Suppressor macrophage treated with lipopolysaccharide for 4 hours (primary cell): ENCODE measurements around the gene RAD51B.

Experiments
- DNase-seq: peaks from one replicate; pipeline ENCODE4 v3.0.0-alpha.2; 2020

Gene RAD51B

DNA sequence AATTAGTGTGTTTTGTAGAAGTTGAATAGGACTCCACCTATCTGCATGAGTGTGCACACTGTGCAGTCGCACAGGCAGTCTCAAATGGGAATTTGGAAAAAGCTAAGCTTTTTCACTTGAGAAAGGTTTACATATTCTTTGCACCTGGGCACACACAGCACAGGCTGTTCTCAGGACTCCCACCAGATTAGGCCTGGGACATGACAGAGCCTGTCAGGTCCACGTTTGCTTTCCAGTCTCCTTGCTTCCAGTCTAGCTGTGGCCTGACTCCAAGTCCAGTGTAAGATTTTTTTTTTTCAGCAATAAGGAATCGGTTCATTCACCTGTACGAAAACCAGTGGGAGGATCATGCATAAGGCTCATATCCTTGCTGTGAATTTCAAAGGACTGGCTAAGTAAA is 792.0 kb downstream of the RAD51B start:
- DNase-seq = no peak

DNA sequence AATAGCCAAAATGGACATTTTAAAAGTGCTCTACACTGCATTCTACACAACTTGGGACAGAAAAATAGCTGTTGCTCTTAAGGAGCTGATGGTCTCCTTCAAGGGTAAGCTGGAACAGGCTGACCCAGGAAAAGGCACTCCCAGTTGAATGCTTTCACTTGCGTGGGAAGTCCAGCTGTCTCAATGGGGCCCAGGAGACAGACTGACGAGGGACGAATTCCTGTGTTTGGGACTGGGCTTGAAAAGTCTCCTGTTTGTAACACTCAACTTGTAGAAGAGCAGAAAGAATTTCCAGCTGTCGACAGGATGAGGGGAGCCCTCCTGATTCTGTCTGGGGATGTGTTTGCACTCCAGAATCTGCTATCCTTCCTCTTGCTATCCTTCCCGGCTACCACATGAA is 792.5 kb downstream of the RAD51B start:
- DNase-seq = no peak

DNA sequence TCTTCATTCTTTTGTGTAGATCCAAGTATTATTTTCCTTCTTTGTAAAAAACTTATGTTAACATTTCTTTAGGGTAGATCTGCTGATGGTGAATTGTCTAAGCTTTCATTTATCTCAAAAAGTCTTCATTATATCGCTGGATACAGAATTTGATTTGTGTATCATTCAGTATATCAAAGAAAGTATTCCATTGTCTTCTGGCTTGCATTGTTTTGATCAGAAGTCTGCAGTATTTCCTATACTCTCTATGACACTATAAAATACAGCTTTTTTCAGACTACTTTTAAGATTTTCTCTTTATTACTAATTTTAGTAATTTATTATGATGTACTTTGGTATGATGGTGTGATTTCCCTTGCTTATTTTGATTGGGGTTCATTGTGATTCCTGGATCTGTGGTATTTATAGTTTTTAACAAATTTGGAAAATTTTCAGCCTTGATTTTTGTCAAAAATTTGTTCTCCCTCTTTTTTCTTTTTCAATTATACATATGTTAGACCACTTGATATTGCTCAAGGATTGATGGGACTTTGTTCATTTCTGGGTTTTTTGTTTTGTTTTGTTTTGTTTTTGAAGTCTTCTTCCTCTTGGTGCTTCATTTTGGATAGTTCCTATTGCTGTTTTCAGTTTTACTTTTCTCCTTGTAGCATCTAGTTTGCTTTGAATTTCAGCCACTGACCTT is 796.8 kb downstream of the RAD51B start:
- no peak for DNase-seq

DNA sequence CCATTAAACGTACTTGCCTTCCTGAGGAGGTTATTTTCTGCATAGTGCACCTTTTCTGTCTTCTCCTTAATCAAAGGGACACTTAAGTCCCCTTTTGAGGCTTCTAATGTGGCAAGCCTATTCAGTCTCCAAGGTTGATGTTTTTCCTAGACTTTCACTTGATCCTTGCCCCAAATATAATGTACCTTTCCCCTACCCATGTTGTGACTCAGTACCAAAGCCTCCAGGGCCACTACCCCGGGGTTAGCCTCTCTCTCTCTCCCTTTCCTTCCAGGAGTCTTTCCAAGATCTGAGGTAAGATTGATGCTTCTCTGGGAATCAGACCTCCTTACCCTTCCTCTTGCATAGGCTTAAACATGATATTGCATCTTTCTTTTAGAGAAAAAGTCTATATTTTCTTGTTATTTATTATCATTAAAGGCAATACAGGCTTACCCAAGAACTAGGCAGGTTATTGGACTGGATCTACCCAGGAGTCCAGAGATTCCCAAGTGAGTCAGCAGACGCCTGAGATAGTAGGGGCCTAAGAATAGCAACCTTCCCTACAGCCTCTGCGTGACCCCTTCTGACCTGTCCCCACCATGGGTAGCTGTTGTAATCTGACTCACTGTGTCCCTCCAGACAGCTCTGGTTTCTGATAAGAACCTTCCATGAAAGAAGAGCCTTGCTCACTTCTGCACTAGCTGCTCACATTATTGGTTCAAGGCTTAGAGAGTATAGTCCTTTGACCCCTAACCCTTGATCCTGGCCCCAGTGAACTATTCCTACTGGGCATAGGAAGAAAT is 800.4 kb downstream of the RAD51B start:
- no peak for DNase-seq

DNA sequence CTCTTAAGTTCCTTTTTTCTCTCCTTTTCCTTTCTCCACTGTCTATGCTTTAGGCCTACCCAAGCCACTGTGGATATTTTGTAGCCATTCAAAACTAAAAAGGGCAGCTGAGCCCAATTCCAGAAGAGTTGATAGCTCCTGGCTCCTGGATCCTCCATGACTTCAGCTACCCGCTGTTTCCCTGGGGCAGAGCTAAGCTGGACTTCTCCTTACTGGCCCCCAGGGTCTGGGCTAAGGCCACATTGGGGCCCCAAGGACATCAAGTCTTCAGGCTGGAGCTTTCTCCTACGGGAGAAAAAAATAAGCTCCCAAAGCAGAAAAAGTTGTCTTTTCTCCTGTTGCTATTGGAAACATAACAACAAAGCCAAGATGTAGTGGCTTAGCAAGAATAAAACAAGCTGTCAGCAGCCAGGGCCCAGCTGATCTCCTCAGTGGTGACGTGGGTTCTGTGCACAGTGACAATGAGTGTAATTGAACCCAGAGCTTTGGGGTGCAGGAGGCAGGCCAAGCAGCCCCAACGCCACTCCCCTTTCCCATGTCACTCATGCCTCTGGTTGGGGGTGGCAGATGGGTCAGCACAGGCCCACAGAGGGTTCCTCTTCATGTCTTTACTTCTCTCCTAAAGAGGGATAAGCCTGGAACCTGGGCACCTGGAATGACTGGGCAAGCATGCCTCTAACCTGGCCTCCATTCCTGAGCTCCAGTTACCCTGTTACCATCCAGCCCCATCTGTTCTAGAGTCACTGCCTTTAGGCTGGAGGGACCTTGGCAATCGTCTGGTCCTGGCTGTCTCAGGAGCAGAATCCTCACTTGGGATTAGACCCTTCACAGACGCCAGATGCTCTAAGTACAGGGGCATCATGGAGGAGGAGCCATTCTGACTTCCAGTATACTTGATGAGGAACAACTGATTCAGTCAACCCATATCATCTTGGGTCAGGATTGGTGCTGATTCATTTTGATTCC is 802.1 kb downstream of the RAD51B start:
- DNase-seq = no peak

DNA sequence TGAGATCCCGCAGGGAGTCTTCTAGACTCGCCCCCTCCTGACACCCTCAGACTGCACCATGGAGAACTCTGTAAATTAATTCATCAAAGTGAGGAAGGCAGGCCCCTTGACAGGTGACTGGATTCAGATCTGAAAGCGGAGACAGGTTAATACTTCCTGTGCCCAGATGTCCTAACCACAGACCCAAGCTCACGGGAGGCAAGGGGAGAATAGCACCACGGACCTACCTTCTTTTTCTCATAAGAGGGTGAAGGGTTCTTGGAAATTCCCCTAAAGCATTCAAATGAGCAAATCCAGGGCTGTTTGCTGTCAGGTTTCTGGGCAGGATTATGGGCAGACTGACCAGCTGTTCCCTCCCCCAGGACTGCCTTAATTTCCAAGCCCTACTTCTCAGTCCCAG is 803.3 kb downstream of the RAD51B start:
- no peak for DNase-seq

DNA sequence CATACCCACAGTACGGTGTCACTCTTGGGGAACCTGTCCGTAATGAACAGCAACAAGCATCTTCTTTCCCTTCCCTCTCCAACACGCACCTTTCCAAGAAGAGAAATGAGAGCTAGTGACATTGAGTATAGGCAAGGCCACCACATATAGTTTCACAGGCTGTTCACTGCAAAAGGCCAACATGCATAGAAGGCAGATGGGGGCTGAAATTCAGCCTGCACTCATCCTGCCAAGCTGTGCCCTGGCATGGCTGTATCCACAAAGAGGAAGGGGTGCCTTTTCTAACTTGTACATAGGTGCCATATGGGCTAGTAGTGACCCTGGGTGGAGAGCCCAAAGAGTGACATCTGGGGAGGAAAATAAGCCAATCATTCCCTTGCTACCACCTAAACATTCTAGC is 803.7 kb downstream of the RAD51B start:
- no peak for DNase-seq

DNA sequence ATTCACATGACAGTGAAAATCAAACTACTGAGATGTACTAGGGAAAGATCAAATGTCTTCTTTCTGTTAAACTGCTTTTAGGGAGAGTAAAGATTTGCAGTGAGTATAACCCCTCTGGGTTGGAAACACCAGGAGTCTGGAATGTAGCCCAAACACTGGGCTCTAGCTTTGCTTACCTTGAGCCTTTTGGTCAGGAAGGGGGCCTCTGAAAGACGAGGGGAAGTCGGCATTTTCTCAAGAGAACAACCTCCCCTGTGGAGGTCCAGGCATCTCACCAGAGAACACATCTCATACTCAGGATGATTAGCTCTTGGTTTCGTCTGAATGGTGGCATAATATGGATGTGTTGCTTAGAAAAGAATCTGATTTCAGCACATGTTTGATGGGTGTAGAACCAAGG is 804.2 kb downstream of the RAD51B start:
- no peak for DNase-seq

DNA sequence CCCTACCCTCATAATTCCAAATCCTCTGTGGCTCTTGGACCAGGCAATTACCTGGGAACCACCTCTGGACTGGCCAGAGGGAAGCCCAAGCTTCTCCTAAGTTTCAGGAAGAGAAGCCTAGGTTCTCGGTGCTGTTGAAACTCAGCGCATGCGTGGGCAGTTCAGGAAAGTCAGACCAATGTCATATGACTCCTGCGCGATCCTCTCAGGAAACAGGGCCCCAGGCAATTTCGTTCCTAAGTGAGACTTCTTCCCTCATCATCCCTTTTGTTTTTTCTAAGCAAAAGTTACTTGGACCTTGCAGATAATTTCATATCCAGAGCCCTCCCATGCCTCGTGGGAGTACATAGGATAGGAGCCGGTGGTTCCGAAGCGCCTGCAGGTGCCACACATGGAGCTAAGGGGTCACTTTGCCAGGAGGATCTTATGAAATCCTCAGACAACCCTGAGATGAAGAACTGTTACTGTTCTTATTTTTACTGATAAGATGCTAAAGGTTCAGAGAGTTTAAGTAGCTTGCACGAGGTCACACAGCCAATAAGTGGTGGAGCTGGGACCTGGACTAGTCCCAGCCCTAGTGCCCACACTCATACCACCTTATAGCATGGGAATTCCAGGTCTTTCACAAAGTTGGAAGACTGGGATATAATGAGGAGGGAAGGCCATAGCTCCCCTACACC is 805.1 kb downstream of the RAD51B start:
- peak; percentile 71 for DNase-seq

DNA sequence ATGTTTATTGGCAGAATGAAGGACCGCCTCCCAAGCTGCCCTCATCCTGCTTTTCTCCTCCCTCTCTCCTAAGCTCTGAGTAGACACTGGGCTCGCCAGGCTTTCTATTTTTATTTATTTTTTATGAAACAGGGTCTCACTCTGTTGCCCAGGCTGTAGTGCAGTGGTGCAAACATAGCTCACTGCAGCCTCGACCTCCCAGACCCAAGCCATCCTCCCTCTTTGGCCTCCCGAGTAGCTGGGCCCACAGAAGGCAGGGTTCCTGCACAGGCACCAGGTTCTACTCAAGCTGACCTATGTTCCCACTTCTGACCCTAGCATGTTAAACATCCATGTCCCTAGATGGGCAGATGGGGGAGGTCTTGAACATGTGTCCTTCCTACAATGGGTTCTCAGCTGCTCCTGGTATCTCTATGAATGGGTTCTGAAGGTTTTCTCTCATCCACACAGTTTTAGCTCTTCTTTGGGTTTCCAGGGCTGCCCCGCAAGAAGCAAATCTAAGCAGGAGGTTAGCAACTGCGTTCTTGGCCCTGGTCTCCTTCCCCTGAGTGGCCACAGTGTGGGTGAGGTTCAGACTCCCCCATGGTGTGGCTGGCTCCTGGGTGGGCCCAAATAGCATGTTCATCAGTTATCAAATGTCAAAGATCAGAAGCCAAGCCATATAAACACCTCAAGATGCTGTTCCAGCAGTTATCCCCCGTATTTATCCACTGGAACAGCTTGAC is 805.9 kb downstream of the RAD51B start:
- no peak for DNase-seq

DNA sequence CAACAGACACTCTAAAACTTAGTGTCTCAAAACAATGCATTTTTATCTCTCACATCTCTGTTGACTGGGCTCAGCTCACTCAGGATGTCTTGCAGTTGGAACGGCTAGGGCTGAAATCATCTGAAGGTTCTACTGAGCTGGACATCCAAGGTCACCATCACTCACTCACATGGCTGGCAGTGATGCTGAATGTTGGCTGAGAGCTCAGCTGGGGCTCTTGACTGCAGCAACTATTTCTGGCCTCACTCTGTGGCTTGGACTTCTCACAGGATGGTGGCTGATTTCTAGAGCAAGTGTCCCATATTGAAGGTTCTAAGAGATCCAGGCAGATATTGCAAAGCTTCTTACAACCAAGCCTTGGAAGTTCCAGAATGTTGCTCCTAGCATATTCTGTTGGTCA is 806.8 kb downstream of the RAD51B start:
- no peak for DNase-seq

DNA sequence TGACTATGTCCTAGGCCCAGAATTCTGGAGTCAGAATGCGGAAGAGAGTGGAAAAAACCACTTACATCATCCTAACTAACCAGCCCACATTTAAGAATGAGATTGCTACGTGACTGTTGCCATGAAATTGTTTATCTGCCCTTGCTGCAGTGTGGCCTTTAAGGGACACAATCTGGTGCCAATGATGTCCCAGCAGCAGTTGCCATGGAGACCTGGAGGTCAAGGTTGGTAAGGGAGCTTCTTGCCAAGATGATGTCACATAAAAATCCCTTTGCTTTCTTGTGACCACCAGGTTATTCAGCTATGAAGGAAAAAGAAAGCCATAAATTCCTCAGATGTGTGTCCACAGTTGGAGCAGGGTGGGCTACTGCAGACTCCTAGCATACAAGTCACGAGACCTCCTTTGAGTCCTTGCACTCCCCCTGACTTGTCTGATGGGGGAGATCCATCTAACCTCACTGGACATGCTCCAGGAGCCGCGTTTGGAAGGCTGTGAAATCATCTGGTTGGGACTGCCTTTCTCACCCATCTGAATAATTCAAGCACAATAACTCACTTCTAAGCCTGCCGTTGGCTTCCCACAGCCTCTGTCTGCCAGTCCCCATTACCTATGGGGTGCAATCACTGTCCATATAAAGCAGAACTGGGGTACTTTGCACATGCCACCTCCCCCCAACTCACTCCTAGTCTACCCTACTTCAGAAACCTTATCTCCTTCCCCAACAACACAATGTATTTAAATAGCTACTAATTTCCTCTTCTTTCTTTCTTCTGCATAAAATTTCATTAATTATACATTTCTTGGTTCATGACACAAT is 807.7 kb downstream of the RAD51B start:
- no peak for DNase-seq

DNA sequence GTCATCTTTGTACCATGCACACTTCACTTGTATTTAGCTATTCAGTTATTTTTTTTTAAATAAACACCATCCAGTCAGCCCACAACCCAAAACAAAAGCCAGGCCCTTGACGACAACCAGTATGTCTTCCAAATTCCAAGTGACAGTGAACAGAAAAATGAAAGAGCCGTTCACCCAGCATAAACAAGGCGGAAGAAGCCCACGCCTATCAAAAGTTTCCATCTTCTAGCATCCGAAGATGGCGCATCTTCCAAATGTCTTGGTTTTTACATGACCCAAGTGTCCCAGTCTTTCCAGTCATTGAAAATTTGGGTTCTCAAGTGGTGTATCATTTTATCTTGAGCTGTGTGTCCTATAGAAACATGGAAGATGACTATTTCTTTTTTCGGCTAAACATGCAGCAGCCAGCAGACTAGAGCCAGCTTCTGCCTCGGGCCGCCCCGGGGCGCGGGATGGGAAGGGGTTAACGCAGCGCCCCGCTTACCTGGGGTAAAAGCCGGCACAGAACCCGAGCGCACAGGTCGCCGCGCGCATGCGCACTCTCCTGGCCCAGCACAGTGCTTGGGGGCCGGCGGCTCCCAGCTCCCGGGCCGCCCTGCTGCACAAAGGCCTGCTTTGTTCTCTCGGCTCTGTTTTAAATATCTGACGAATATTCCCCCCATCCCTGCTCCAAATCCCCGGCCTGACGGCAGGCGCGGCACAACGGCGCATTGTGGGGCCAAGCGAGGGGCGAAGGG is 808.5 kb downstream of the RAD51B start:
- DNase-seq = no peak

DNA sequence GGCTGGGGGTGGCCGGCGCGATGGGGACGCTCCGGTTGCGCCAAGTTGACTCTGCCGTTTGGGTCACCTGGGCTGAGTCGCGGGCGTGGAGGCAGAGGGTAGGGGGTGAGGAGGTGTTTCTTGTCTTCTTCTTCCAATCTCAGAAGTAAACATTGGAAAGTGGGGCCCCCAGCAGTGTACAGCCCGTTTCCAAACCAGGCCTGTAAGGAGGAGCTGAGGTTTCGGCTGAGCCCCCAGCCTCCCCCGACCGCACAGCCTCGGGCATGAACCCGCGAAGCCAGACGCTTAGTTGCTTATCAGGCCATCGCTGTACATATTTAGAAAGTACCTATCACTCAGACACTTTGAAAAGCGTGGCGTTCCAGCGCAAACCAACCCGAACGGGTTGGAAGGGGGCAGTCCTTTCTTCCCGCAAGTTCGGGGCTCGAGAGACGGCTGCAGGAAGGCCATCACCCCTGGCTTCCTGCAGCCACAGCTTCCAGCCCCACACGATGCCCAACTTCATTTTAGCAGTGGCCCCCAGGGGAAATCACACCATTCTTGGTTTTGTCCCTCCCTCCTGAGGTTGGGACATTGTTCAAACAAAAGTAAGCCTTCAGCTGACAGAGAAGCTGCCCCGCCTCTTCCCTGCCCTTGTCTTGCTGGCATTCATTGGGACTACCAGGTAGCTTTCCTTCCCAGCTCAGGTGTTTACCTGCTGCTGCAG is 809.2 kb downstream of the RAD51B start:
- no peak for DNase-seq

DNA sequence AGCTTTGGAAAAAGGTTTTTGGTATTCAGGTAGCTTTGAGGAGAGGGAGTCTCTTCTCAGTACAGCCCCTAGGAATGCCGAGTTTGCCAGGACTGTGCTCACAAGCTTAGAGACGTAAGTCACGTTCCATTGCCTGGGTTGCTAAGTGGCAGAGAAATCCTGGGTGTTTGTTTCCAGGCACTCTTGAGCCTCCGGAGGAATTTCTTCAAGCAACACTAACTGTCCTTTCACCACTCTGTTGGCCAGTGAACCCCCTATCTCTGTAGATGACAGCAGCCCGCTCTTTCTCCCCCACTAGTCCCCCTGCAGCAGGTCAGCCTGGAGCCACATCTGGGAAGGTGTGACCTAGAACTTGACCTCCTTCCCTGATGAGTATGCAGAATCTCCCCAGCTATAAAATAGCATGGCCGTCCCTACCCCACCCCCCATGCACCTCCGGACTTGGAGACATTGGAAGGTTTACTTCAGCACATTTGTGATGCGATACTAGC is 810.5 kb downstream of the RAD51B start:
- no peak for DNase-seq

DNA sequence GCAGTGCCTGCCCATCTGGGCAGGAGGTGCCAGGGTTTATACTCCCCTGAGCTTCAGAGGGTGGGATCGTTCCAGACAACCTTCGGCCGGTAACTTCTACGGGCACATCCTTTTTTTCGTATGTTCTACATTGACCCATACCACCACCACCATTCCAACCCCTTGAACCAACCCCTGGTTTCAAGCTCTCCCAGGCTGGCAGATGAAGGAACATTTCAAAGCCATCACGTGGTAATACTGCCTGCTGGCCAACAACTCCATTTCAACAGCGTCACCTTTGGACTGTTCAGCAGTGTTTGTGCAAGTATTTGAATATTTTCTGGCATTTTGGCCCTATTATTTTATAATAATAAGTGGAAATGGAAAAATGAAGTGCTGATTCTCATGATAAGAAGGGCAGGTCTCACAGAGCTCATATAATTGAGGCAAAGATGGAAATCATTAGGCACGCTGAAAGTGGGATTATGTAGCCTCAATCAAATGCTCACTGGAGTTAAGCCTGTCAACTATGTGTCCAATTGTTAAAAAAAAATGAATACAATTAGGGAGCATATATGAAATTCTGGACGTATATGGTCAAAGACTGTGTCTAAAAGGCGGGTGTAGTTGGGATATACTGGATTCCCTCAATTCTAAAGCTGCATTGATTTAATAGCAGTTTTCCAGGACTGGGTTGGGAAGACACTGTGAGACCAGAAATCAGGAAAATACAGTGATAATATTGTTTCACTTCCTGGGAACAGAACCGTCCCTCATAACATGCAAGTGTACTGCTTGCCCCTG is 811.2 kb downstream of the RAD51B start:
- DNase-seq = no peak

DNA sequence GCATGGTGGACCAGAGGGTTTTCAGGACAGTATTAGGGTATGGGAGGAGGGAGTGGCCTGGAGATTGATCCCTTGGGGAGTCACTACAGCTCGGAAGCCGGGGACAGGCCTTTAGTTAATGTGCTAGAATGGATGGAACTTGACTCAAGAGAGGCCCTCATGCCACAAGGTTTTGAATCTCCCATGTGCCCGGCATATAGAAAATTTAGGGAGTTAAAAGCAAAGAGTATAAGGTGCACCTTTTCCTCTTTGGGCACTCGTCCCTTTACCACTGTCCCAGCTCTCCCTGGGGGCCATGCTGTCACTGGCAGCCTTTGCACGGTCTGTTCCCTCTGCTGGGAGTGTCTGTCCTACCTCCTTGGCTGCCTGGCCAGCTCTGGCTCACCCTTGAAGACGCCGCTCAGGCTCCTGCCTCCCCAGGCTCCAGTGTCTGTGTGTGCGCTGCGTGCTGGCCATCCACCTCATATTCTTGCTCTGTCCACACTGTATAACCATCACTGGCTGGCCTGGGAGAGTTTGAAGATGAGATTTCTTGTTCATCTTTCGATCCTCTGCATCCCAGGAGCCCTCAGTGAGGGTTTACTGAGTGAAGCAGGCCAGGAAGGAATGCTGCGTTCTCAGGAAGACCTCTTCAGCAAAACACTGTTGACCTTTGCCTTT is 811.9 kb downstream of the RAD51B start:
- DNase-seq = no peak
